ENCODE data around the gene MRGPRG. TPM values are rescaled to one million over a fixed set of nuclear protein-coding genes. Genes with fewer than 3 reads are reported as not detected.

Gene MRGPRG
- total and polyA plus RNA-seq, 9 of the 15 experiments (the other 6 are each of a cell fraction or from before 2014, with no cell fraction given) = not detected

DNA sequence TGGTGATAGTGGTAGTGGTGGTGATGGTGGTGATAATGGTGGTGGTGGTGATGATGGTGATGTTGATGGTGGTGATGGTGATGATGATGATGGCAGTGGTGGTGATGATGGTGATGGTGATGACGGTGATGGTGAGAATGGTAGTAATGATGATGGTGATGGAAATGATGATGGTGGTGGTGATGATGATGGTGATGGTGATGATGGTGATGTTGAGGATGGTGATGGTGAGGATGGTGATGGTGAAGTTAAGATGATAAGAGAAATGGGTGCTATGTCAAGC is 11.8 kb downstream of the MRGPRG start:
- H3K4me3 ChIP-seq = no peak overlapping the region
- DNase-seq (ENCODE audit: extremely low read depth in 1 of 4, low spot score in 3 of 4) = no peak
- intact Hi-C loops (cut with micrococcal nuclease) = no loop called here
- no peak overlapping the region for H3K9ac ChIP-seq (ENCODE audit: insufficient read depth in 1 of 2, low read depth in 2 of 2, low read length in 2 of 2)
- ChIA-PET POLR2A (interaction anchor here (1.1 kb wide), 1 partner anchor 17 kb away, joined by 3 read pairs; no protein-coding TSS in a partner anchor), CTCF (ENCODE audit: low intra/inter-chr PET ratio) (no interaction called here)
- H3K9me1 ChIP-seq (ENCODE audit: control insufficient read depth, insufficient read depth, low read length) = no peaks in the 10 kb centered on the region
- FAIRE-seq = no peak
- WGBS (ENCODE audit: insufficient coverage, low coverage, missing lambda C conversion rate) = 0% methylated on average over 1 of the region's 1 CpG
- no peak for ATAC-seq
- H3K79me2 ChIP-seq (ENCODE audit: control insufficient read depth, insufficient read depth, low read length) = no peaks in the 10 kb centered on the region
- H2AFZ ChIP-seq (ENCODE audit: low read depth, low read length) = no peak overlapping the region
- H3K4me2 ChIP-seq (ENCODE audit: insufficient read depth, low read length) = no peak overlapping the region
- H3K27me3 ChIP-seq (ENCODE audit: control insufficient read depth in 2 of 2, insufficient read depth in 2 of 2, low read length in 2 of 2) = peaks cover 13 to 34% of the 10 kb centered on the region in 2 experiments; a peak in 4 of 5 replicates
- H3K36me3 ChIP-seq (ENCODE audit: control insufficient read depth, insufficient read depth, low read length) = no peaks in the 10 kb centered on the region
- TF ChIP-seq, protein P1, sequence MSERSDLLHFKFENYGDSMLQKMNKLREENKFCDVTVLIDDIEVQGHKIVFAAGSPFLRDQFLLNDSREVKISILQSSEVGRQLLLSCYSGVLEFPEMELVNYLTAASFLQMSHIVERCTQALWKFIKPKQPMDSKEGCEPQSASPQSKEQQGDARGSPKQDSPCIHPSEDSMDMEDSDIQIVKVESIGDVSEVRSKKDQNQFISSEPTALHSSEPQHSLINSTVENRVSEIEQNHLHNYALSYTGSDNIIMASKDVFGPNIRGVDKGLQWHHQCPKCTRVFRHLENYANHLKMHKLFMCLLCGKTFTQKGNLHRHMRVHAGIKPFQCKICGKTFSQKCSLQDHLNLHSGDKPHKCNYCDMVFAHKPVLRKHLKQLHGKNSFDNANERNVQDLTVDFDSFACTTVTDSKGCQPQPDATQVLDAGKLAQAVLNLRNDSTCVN (CRISPR knock-in tag; IDR thresholded peaks at IDR 0.05) = 0 out of 2 replicates have a peak, but pooled peaks have one; percentile 39
- TF ChIP-seq, protein P2, sequence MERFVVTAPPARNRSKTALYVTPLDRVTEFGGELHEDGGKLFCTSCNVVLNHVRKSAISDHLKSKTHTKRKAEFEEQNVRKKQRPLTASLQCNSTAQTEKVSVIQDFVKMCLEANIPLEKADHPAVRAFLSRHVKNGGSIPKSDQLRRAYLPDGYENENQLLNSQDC (CRISPR knock-in tag; IDR thresholded peaks at IDR 0.05) = no peak
- TF ChIP-seq, protein P3, sequence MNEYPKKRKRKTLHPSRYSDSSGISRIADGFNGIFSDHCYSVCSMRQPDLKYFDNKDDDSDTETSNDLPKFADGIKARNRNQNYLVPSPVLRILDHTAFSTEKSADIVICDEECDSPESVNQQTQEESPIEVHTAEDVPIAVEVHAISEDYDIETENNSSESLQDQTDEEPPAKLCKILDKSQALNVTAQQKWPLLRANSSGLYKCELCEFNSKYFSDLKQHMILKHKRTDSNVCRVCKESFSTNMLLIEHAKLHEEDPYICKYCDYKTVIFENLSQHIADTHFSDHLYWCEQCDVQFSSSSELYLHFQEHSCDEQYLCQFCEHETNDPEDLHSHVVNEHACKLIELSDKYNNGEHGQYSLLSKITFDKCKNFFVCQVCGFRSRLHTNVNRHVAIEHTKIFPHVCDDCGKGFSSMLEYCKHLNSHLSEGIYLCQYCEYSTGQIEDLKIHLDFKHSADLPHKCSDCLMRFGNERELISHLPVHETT (CRISPR knock-in tag; conservative IDR thresholded peaks at IDR 0.05 in 1 of 2, IDR thresholded peaks at IDR 0.05 in 1 of 2) = no peak
- no peak for TF ChIP-seq ZNF12 (CRISPR knock-in tag; IDR thresholded peaks at IDR 0.05)
- 0 out of 2 replicates have a peak, but pooled peaks have one; percentile 37 for TF ChIP-seq EHMT2 (IDR thresholded peaks at IDR 0.05)
- TF ChIP-seq, protein P4, sequence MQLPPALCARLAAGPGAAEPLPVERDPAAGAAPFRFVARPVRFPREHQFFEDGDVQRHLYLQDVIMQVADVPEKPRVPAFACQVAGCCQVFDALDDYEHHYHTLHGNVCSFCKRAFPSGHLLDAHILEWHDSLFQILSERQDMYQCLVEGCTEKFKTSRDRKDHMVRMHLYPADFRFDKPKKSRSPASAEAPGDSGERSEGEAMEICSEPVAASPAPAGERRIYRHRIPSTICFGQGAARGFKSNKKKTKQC (CRISPR knock-in tag; IDR thresholded peaks at IDR 0.05) = no peak
- peak in 1 of 2 experiments; percentile 37; a peak in 1 of 4 replicates for TF ChIP-seq KDM1A (IDR thresholded peaks at IDR 0.05)
- TF ChIP-seq ZNF133 (CRISPR knock-in tag; IDR thresholded peaks at IDR 0.05) = no peak
- H3K9me3 ChIP-seq (replicated peaks; ENCODE audit: control insufficient read depth, insufficient read depth, low read depth, low read length) = no peaks in the 10 kb centered on the region
- BruUV-seq (replicated peaks) = no TSS peak
- H4K20me1 ChIP-seq (replicated peaks; ENCODE audit: control insufficient read depth, insufficient read depth, low read length) = peaks cover 8% of the 10 kb centered on the region; the same call in 1 of the 2 replicates
- H3K27ac ChIP-seq (ENCODE audit: extremely low read depth, low read depth, low read length) = no peak overlapping the region
- in situ Hi-C loops (cut with MboI) = no loop called here
- H3K4me1 ChIP-seq (replicated peaks in 1 of 2; ENCODE audit: control insufficient read depth in 2 of 2, insufficient read depth in 2 of 2, low read length in 2 of 2) = peaks cover 0 to 19% of the 10 kb centered on the region in 2 experiments; a peak in 1 of 5 replicates

All from K562 (cell line).